Cerebellar cortex (tissue), 1 donor: Measurements from ENCODE around the gene SPINK8.
"Not testable (repeated sequence)": the region's sequence is repeated elsewhere in the genome, so short reads cannot be mapped to it uniquely, and the experiment has no call there.

Source experiments
- DNase-seq: peaks from one replicate; pipeline ENCODE4 v3.0.0-alpha.2; 2015; ENCODE audit warnings: low spot score

The SPINK8 gene

GRCh38 chr3:48333346-48334245 lies at the start of gene SPINK8:
Gene SPINK8, minus strand, starts transcription at chr3:48333661. Its CDS starts 5,320 bp downstream, at chr3:48328341.
- DNase-seq, result not testable (repeated sequence)

- DNase-seq, result no peak
These were observed 39.5 kb upstream of the SPINK8 start for GRCh38 chr3:48372862-48373435.

GRCh38 chr3:48372377-48372770 lies 38.9 kb upstream of the SPINK8 start:
- no peak for DNase-seq

GRCh38 chr3:48371651-48372376 lies 38.4 kb upstream of the SPINK8 start, which contains the start of gene FBXW12:
Gene FBXW12, plus strand, starts transcription at chr3:48372219. Its CDS starts 549 bp downstream, at chr3:48372768.
- DNase-seq, result no peak

GRCh38 chr3:48370333-48370713 lies 36.9 kb upstream of the SPINK8 start:
- DNase-seq, result no peak

DNA sequence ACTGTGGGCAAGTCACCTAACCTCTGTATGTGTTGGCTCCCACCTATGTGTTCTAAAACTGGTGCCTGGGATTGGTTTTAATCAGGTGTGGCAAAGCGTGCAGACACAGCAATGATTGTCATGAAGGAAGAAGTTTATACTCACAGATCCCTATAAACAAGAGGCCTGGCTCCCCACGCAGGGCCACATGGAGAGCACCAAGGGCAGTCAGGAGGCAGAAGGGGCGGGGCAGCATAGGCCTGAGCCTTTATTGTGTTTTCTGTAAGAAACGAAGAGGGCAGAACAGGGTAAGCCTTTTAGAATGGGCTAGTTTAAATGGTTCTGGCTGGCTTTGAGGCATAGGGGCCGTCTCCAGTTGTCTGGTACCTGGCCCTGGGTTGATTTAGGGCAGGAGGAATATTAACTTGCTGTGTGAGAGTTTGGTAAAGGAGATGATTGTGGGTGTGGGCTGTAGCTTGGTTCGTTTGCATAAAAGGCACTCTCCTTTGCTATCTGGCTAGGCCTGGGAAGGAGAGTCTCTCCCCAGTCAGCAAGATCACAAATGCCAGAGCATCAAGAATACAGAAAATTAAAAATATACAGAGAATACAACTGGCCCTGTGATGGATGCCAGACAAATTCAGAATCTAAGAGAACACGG lies 36.4 kb upstream of the SPINK8 start:
- no peak for DNase-seq

DNA sequence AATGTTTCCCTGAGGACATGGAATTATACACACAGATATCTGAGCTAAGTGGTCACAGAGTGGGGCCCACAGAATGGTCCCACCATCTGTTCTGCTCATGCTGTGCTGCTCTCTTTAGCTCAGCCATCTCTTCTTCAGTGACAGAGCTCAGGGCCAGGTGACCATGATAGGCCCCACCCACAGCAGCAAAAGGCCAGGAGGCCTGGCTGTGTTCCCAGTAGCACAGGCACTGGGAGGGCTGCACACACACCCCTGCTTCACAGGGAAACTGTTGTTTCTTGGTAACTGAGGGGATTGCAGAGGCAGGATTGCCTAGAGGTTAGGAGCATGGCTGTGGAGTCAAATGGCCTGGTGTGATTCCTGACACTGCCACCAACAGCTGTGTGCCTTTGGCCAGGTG lies 33.7 kb upstream of the SPINK8 start:
- peak; percentile 98 for DNase-seq

DNA sequence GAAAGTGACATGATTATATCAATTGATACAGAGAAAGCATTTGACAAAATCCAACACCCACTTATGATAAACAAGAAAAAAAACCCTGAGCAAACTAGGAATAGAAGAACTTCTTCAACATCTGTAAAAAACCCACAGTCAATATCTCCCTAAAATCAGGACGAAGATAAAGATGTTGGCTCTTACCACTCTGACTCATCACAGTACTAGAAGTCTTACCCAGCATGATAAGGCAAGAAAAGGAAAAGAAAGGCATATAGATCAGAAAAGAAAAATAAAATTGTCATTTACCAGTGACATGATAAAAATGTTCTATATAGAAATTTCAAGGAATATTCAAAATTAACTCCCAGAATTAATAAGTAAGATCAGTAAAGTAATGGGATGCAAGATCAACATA lies 31.4 kb upstream of the SPINK8 start:
- DNase-seq, result no peak

- no peak for DNase-seq
These were observed 28.5 kb upstream of the SPINK8 start for GRCh38 chr3:48361928-48362327.

GRCh38 chr3:48356419-48356818 lies 23.0 kb upstream of the SPINK8 start:
- DNase-seq, result no peak

DNA sequence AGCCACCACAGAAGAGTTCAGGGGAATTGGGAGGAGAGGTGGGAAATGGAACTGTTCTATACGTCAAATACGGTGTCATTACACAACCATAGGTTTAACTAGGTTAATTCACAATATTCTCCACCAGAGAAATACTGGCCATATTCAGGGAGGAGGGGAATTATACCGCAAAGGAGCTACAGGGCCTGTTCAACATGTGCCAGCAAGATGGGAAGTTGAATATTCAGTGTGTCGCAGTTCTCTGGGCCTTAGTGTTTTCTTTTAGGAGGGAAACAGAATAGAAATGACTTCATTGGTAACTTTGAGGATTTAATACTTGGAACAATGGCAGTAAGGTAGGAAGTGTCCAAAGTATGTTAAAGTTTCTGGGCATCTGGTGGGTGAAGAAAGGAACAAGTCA lies 20.5 kb upstream of the SPINK8 start:
- no peak for DNase-seq

DNA sequence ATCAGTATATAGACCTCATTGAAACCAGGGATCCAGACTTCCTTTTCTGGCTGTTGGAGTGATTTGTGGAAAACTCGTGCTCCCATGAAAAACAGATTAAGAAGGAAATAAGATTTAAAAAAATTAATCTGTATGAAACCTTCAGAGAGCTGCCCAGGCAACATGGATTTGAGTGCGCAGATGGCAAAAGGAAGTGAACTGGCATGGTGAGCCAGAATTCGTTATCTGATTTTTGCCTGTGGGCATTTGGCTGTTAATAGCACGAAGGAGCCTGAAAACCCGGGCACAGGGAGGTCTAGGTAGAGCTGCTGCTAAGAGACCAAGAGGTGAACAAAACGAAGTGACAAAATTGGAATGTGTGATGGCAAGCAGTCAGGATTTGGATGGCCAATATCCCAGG lies 19.1 kb upstream of the SPINK8 start:
- DNase-seq, result peak; percentile 92

DNA sequence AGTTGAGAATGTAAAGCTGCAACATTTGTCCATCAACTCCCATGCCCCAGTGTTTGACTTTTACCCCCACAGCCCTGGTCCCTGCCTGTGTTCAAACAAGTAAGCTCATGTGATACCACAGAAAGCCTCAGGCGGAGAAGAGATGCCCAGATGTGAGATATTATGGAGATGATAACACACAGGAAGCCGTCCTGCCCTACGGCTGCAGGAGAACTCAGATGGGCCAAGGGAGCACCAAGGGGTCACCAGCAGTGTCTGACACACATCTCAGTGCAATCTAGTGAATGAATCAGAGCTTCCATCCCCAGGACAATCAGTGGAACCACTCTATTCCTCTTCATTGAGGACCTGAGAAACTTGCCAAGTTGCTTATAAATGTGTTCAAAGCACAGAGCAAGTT lies 14.0 kb upstream of the SPINK8 start:
- no peak for DNase-seq

GRCh38 chr3:48345946-48346572 lies 12.6 kb upstream of the SPINK8 start:
- DNase-seq, result no peak

- DNase-seq, result no peak
These were observed 11.5 kb upstream of the SPINK8 start for GRCh38 chr3:48344867-48345507.

DNA sequence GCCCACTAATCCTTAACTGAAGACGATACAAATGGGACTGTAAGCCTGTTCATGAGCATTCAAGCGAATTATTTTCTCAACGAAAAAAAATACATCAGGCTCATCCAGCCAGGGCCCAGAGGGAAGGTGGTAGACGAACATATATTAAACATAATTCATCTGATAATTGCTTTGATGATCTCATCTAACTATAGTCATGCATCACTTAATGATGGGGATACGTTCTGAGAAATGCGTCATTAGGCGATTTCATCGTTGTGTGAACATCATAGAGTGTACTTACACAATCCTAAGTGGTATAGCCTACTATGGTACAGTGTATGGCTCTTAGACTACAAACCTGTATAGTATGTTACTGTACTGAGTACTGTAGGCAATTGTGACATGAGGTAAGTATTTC lies 10.0 kb upstream of the SPINK8 start:
- no peak for DNase-seq

DNA sequence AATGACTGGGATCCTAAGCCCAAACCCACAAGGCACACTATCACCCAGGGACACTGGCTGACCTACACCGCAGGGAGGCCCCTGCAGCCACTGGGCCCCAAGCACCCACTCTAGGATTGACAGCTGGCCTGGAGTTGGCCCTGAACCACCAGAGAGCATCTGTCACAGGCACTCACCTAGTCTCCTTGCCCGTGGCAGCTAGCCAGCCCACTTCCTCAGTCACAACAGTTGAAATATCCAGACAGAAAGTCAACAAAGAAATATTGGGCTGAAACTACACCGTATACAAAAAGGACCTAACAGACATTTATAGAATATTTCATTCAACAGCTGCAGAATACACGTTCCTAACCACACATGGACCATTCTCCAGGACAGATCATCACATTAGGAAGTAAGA lies 5.2 kb upstream of the SPINK8 start:
- DNase-seq, result no peak

GRCh38 chr3:48337536-48337935 lies 4.1 kb upstream of the SPINK8 start:
- DNase-seq, result not testable (repeated sequence)

GRCh38 chr3:48335286-48335685 lies 1.8 kb upstream of the SPINK8 start:
- not testable (repeated sequence) for DNase-seq

GRCh38 chr3:48334605-48335004 lies 1.1 kb upstream of the SPINK8 start:
- no peak for DNase-seq

DNA sequence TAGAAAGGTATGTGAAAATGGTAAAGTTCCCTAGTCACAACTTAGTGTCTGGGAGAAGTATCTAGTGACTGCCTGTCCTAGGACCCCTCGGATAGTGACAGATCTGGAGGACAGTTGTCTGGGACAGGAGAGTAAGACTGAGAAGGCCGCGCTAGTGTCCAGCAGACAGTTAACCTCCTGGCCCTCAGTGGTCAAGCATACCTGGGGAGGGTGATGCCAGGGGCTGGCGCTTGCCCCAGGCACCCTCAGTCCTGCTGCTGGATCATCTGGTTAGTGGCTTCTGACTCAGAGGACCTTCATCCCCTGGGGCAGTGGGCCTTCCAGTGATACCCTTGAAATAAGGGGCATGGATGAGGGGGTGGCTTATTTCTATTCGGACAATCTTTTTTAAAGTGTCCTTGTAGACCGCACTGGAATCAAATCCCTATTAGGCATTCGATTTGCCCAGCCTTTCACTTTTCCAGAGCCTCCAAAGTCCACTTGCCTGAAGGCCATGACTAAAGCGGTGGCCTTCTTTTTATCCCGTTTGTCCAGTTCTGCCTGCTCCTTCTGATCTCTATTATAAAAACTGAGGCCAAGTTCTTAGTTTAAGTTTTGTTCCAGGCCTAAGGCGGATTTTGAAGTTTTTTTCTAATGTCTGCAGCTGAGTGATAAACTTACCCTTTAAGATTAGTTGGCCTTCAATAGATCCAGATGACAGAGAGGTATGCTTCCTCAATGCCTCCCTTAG lies 1.6 kb downstream of the SPINK8 start:
- not testable (repeated sequence) for DNase-seq
